Esophagus (tissue), 2 donors: ENCODE measurements around the gene MACROD2. TPM values are rescaled to one million over a fixed set of nuclear protein-coding genes. Genes with fewer than 3 reads are reported as not detected.

ENCODE experiments used
- H3K27ac ChIP-seq, 2 donors: one replicate each; pipeline ENCODE4 v1.5.1; 2013; ENCODE audit warnings: low read depth in 2 of 2, mild to moderate bottlenecking in 2 of 2, inconsistent platforms in 1 of 2, low read length in 1 of 2, moderate library complexity in 1 of 2
- H3K27me3 ChIP-seq, 2 donors: one replicate each; pipeline ENCODE4 v1.6.1; 2013; ENCODE audit warnings: low read length in 2 of 2, control low read depth in 1 of 2, mild to moderate bottlenecking in 1 of 2; ENCODE audit not compliant: insufficient read depth in 2 of 2, control insufficient read depth in 1 of 2
- H3K36me3 ChIP-seq, 2 donors: one replicate each; pipeline ENCODE4 v1.6.1; 2013; ENCODE audit warnings: low read length in 1 of 2; ENCODE audit not compliant: control insufficient read depth in 2 of 2, insufficient read depth in 2 of 2
- H3K4me1 ChIP-seq, 2 donors: one replicate each; pipeline ENCODE4 v1.6.1; 2013; ENCODE audit warnings: low read length in 1 of 2; ENCODE audit not compliant: control insufficient read depth in 2 of 2, insufficient read depth in 2 of 2
- H3K4me3 ChIP-seq, 2 donors: one replicate each; pipeline ENCODE4 v1.5.1; 2013; ENCODE audit warnings: low read length in 2 of 2, mild to moderate bottlenecking in 2 of 2, low read depth in 1 of 2, moderate library complexity in 1 of 2
- H3K9me3 ChIP-seq, 2 donors: one replicate each; pipeline ENCODE4 v1.6.1; 2013; ENCODE audit warnings: mild to moderate bottlenecking in 2 of 2, low read depth in 1 of 2, low read length in 1 of 2, moderate library complexity in 1 of 2; ENCODE audit not compliant: control insufficient read depth in 2 of 2, insufficient read depth in 1 of 2
- WGBS, 2 donors: extraction: QIAGEN DNeasy Blood & Tissue Kit; methylation state at CpG; one replicate each; pipeline ENCODE4 v1.1.7; 2013; 5-methylcytosine and 5-hydroxymethylcytosine counted together
- polyA plus RNA-seq, 2 donors: library from polyadenylated mRNA; stranded (reverse); fragments of 200-250 nt; gene quantifications; one replicate each; pipeline ENCODE4 v1.2.3, GENCODE V29; 2013
- donor health status: healthy with polysubstance abuse.
- donor health status: Bipolar disorder and iron deficiency.

The MACROD2 gene
- polyA plus RNA-seq, 2 donors: 0.64 to 1.9 TPM

GRCh38 chr20:15917283-15917682 lies 1922.0 kb downstream of the MACROD2 start:
- Histone ChIP-seq H3K27me3 (no peaks in the 10 kb centered on the region), H3K27ac (no peak overlapping the region)
- WGBS, 2 donors: 54 to 68% methylated on average over 4 of the region's 4 CpGs

DNA sequence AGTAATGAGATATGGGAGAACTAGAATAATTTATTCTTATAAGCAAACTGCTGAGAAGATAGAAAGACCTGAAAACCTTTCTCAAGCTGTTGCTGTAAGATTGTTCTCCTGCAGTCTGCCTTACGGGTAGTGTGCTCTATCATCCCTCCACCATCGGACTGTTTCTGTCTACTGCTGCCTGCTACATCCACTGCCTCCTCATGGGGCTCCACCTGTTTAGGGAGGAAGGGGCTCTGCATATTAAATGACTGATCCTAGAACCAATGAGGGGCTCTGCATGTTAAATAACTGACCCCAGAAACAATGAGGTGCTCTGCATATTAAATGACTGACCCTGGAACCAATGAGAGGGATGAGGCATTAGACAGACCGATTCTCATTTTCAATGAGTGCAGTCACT lies 1923.3 kb downstream of the MACROD2 start:
- no peaks in the 10 kb centered on the region for H3K4me1 ChIP-seq
- no peaks in the 10 kb centered on the region for H3K27me3 ChIP-seq
- no peak overlapping the region for H3K4me3 ChIP-seq
- no peak overlapping the region for H3K27ac ChIP-seq
- peaks cover 0 to 2% of the 10 kb centered on the region in 2 donors for H3K9me3 ChIP-seq
- WGBS, 2 donors: 59 to 63% methylated on average over 3 of the region's 3 CpGs
- no peaks in the 10 kb centered on the region for H3K36me3 ChIP-seq

More at GRCh38 chr20:15917283-15917682, 1922.0 kb downstream of the MACROD2 start:
- Histone ChIP-seq H3K4me1 (no peaks in the 10 kb centered on the region), H3K4me3 (no peak overlapping the region), H3K9me3 (peaks cover 0 to 2% of the 10 kb centered on the region in 2 donors), H3K36me3 (no peaks in the 10 kb centered on the region)

- Histone ChIP-seq H3K4me3 (no peak overlapping the region), H3K36me3 (no peaks in the 10 kb centered on the region), H3K27ac (no peak overlapping the region), H3K27me3 (no peaks in the 10 kb centered on the region), H3K4me1 (no peaks in the 10 kb centered on the region), H3K9me3 (peaks cover 0 to 2% of the 10 kb centered on the region in 2 donors)
- WGBS, 2 donors: 70% methylated on average over 4 of the region's 4 CpGs
These were observed 1923.8 kb downstream of the MACROD2 start for GRCh38 chr20:15919118-15919517.

DNA sequence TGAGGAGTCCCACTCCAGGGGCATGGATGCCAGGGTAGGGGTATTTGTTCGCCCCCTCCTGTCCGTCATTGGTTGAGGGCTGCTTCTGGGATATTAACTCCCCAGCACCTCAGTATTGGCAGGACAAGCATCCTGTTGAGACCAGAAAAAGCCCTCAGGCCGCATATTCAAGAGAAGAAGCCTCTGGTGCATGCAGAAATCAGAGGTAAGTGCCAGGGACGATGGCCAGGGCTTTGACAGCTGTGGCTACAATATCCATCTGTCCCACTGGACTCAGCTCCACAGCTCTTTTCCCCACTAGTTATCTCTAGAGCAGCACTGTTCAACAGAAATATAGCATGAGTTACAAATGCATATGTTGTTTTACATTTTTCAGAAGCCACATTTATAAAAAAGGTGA lies 1926.6 kb downstream of the MACROD2 start:
- Histone ChIP-seq H3K36me3 (no peaks in the 10 kb centered on the region), H3K27me3 (no peaks in the 10 kb centered on the region), H3K27ac (no peak overlapping the region), H3K9me3 (peaks cover 0 to 2% of the 10 kb centered on the region in 2 donors), H3K4me3 (no peak overlapping the region), H3K4me1 (no peaks in the 10 kb centered on the region)
- WGBS, 2 donors: 72 to 78% methylated on average over 4 of the region's 4 CpGs

DNA sequence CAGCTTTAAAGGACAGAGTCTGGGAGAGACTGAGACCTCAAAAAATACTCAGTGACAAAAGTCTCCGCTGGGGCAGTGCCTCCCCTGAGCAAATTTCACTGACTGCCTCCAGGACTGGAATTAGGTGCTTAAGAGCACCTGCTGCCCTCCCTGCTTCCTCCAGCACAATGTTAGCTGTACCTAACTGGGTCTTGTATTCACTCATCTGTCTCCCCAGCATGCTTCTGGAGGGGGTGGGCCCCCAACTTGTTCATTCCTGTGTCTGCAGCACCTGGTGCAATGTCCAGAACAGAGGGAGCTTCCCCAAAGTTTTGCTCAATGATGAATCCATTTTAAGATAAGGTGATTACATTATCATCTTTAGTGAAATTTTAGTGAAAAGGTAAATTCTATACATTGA lies 1927.2 kb downstream of the MACROD2 start:
- no peak overlapping the region for H3K27ac ChIP-seq
- 81 to 92% methylated on average over 1 of the region's 1 CpG for whole genome bisulfite sequencing, 2 donors

DNA sequence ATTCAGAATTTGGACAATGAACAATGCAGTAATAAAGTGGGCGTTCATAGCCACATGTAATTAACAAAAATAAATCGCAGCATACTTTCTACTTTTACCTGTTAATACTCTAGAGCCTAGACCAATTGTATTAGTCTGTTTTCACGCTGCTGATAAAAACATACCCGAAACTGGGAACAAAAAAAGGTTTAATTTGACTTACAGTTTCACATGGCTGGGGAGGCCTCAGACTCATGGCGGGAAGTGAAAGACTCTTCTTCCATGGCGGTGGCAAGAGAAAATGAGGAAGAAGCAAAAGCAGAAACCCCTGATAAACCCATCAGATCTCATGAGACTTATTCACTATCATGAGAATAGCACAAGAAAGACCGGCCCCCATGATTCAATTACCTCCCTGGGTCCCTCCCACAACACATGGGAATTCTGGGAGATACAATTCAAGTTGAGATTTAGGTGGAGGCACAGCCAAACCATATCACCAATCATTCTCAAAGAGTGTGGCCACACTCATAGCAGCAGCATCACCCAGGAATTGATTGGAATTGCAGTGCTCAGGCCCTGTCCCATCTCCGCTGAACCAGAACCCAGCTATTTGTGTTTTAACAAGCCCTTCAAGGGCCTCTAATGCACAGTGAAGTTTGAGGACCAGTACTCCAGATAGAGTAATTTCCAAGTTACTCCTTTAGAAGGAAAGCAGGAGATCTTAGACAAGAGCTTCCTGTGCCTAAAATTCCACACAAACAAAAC lies 1927.9 kb downstream of the MACROD2 start:
- Histone ChIP-seq H3K9me3 (peaks cover 0 to 2% of the 10 kb centered on the region in 2 donors), H3K4me1 (no peaks in the 10 kb centered on the region), H3K27ac (no peak overlapping the region), H3K36me3 (no peaks in the 10 kb centered on the region), H3K4me3 (no peak overlapping the region), H3K27me3 (no peaks in the 10 kb centered on the region)
- WGBS, 2 donors: 92 to 93% methylated on average over 8 of the region's 8 CpGs

More for the DNA sequence above, 1927.2 kb downstream of the MACROD2 start:
- Histone ChIP-seq H3K9me3 (peaks cover 0 to 2% of the 10 kb centered on the region in 2 donors), H3K4me3 (no peak overlapping the region), H3K36me3 (no peaks in the 10 kb centered on the region), H3K4me1 (no peaks in the 10 kb centered on the region), H3K27me3 (no peaks in the 10 kb centered on the region)

DNA sequence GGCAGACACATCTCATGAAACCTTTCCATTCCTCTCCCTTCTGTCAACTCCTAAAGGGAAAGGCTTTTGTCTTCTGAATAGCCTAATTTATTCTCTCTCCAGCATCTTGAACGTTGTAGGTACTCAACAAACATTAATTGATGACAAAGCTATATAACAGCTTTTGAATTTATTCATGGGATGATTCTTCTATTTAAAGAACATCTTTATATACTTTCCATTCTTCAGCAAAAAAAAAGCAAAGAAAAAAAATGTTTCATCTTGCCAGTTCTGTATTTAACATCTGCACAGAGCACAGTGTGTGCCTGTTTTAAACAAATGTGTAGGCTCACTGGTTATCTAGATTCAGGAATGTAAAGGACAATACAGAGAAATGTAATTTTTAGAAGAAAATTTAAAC lies 1929.2 kb downstream of the MACROD2 start:
- 54 to 73% methylated on average over 1 of the region's 1 CpG for WGBS, 2 donors

DNA sequence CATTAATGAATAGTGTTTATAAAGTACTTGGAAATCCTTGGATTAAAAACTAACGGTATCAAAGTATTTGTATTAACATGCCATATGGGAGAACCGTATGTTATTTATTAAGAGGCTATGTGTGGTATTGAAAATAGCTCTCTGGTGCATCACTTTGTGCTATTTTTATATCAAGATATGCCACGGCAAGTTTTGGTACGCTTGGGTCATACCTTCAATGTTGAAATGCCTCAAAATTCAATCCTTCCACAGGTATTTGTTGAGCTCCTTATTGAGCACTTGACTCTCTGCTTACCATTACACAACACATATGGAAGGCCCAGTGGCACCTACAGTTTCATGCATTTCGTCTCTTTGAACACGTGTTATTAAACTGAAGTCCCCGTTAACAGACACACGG lies 1930.1 kb downstream of the MACROD2 start:
- no peaks in the 10 kb centered on the region for H3K27me3 ChIP-seq
- no peak overlapping the region for H3K27ac ChIP-seq
- no peaks in the 10 kb centered on the region for H3K4me1 ChIP-seq
- WGBS, 2 donors: 86 to 87% methylated on average over 8 of the region's 8 CpGs
- no peaks in the 10 kb centered on the region for H3K36me3 ChIP-seq
- H3K9me3 ChIP-seq: peaks cover 0 to 2% of the 10 kb centered on the region in 2 donors
- H3K4me3 ChIP-seq: no peak overlapping the region

More for the DNA sequence above, 1929.2 kb downstream of the MACROD2 start:
- Histone ChIP-seq H3K4me3 (no peak overlapping the region), H3K27ac (no peak overlapping the region), H3K27me3 (no peaks in the 10 kb centered on the region), H3K9me3 (peaks cover 0 to 2% of the 10 kb centered on the region in 2 donors), H3K4me1 (no peaks in the 10 kb centered on the region), H3K36me3 (no peaks in the 10 kb centered on the region)

- 84 to 85% methylated on average over 3 of the region's 3 CpGs for WGBS, 2 donors
- Histone ChIP-seq H3K4me3 (no peak overlapping the region), H3K9me3 (no peaks in the 10 kb centered on the region), H3K36me3 (no peaks in the 10 kb centered on the region), H3K27me3 (no peaks in the 10 kb centered on the region), H3K27ac (no peak overlapping the region), H3K4me1 (no peaks in the 10 kb centered on the region)
These were observed 1932.8 kb downstream of the MACROD2 start for GRCh38 chr20:15927893-15928650.
